Ovary (tissue), 9 donors: ENCODE data around the gene TBXAS1. TPM values are rescaled to one million over a fixed set of nuclear protein-coding genes. Genes with fewer than 3 reads are reported as not detected.

ENCODE experiments used
- DNase-seq, 5 donors: peaks; one replicate each; pipeline ENCODE4 v3.0.0-alpha.2; 2019 to 2020
- H3K27ac ChIP-seq, 2 donors: fragments of 200-600 bp; one replicate each; pipeline versions ENCODE4 v1.5.1 to v1.8.0; 2019 to 2022
- H3K27me3 ChIP-seq: fragments of 200-600 bp; one replicate; pipeline ENCODE4 v1.8.0; 2022
- H3K36me3 ChIP-seq: fragments of 200-600 bp; sonication (generic); one replicate; pipeline ENCODE4 v1.5.1; 2019
- H3K4me1 ChIP-seq: one replicate; pipeline ENCODE4 v1.8.1; 2013; ENCODE audit warnings: mild to moderate bottlenecking, moderate library complexity; ENCODE audit not compliant: insufficient read depth
- H3K4me3 ChIP-seq: fragments of 200-600 bp; sonication (generic); one replicate; pipeline ENCODE4 v1.5.1; 2017
- H3K9me3 ChIP-seq, 2 donors: fragments of 200-600 bp in 1 of 2; sonication (generic) in 1 of 2; one replicate each; pipeline versions ENCODE4 v1.5.1 to v1.8.1; 2013 to 2019; ENCODE audit warnings: mild to moderate bottlenecking in 1 of 2, moderate library complexity in 1 of 2
- CTCF ChIP-seq, 3 donors: fragments of 450-650 bp in 2 of 3; fragments of 200-600 bp in 1 of 3; IDR thresholded peaks; one replicate each; pipeline versions ENCODE4 v1.5.1 to v1.8.0; 2016 to 2022; ENCODE audit warnings: antibody characterized with exemption in 3 of 3, mild to moderate bottlenecking in 1 of 3
- EP300 ChIP-seq: sonication (generic); formaldehyde crosslinking; IDR thresholded peaks from one replicate; pipeline ENCODE4 v1.6.1; 2017; ENCODE audit warnings: antibody characterized with exemption
- POLR2A ChIP-seq: fragments of 450-650 bp; IDR thresholded peaks from one replicate; pipeline ENCODE4 v1.6.1; 2017; ENCODE audit warnings: antibody characterized with exemption, mild to moderate bottlenecking, moderate library complexity
- WGBS, 3 donors: extraction: QIAGEN DNeasy Blood & Tissue Kit in 1 of 3; methylation state at CpG; one replicate each; pipeline versions ENCODE4 v1.1.5 to v1.1.7; 2013 to 2017; 5-methylcytosine and 5-hydroxymethylcytosine counted together
- intact Hi-C, 4 donors: fragments of 100-400 bp; cut with DNase I; formaldehyde crosslinking; loops; one replicate each; pipeline versions ENCODE4 v1.11.0 to v1.15.1; 2022 to 2023
- polyA plus RNA-seq, 2 donors: library from polyadenylated mRNA; stranded (reverse); fragments of 200-250 nt in 1 of 2; fragments of 350-450 nt in 1 of 2; fragmentation: Illumina TruSeq in 1 of 2; extraction: RNeasy Lipid Tissue Mini Kit (QIAGEN cat#74804) in 1 of 2; gene quantifications; one replicate each; pipeline ENCODE4 v1.2.3, GENCODE V29; 2013 to 2014
- total RNA-seq, 7 donors: library from RNA; depleted of rRNA in 2 of 7; stranded (reverse); fragments of >200 nt in 2 of 7; fragmentation: NEBNext Ultra II Directional in 3 of 7; extraction: Animal tissue kit (Norgen Biotek cat#: 25700) in 3 of 7; gene quantifications; one replicate each; pipeline versions ENCODE4 v1.1.0 to v1.2.4, GENCODE V29; 2016 to 2023
- donor health status: DM: no; HTN: no; CAD: no; lungs with moderate emphysema.
- donor health status: DM: no; HTN: no; CAD: no.
- donor health status: Bipolar disorder and iron deficiency.
- donor health status: DM: yes; HTN: yes; CAD: no.
- donor health status: DM: no; HTN: no; CAD: no.
- donor health status: DM: yes; HTN: yes; CAD: no.

Gene TBXAS1
- total and polyA plus RNA-seq, 9 donors, result 3.1 to 16.8 (median 9.0) TPM

GRCh38 chr7:139821349-139822105 lies 7.5 kb upstream of the TBXAS1 start:
- DNase-seq, result no peak
- H3K27ac ChIP-seq, result no peak overlapping the region
- no peak overlapping the region for H3K4me3 ChIP-seq
- no peaks in the 10 kb centered on the region for H3K27me3 ChIP-seq
- H3K36me3 ChIP-seq, result no peaks in the 10 kb centered on the region
- intact Hi-C loops, result no loop called here
- no peaks in the 10 kb centered on the region for H3K9me3 ChIP-seq
- TF ChIP-seq CTCF (IDR thresholded peaks at IDR 0.05), result no peak
- TF ChIP-seq EP300, result no peak
- no peak for TF ChIP-seq POLR2A
- peaks cover 2% of the 10 kb centered on the region for H3K4me1 ChIP-seq
- 74 to 85% (median 76%) methylated on average over 14 of the region's 14 CpGs for WGBS, 3 donors

GRCh38 chr7:139822855-139823254 lies 6.2 kb upstream of the TBXAS1 start:
- no peak for TF ChIP-seq CTCF (IDR thresholded peaks at IDR 0.05)
- TF ChIP-seq EP300, result no peak
- Histone ChIP-seq H3K36me3 (no peaks in the 10 kb centered on the region), H3K4me1 (peaks cover 2% of the 10 kb centered on the region), H3K27ac (no peak overlapping the region), H3K4me3 (no peak overlapping the region), H3K27me3 (no peaks in the 10 kb centered on the region), H3K9me3 (no peaks in the 10 kb centered on the region)
- WGBS, 3 donors, result 97 to 98% (median 98%) methylated on average over 9 of the region's 9 CpGs
- intact Hi-C loops, result no loop called here
- DNase-seq, result no peak

GRCh38 chr7:139823959-139824521 lies 5.0 kb upstream of the TBXAS1 start:
- TF ChIP-seq CTCF (IDR thresholded peaks at IDR 0.05) (no peak), POLR2A (no peak), EP300 (no peak)
- H3K27me3 ChIP-seq, result no peaks in the 10 kb centered on the region
- no peak overlapping the region for H3K27ac ChIP-seq
- intact Hi-C loops, result no loop called here
- peak; percentile 20 to 64 (median 35) for DNase-seq
- WGBS, 3 donors, result 8 to 15% (median 8%) methylated on average over 8 of the region's 8 CpGs
- no peaks in the 10 kb centered on the region for H3K9me3 ChIP-seq
- peaks cover 2% of the 10 kb centered on the region for H3K4me1 ChIP-seq
- H3K4me3 ChIP-seq, result no peak overlapping the region
- H3K36me3 ChIP-seq, result no peaks in the 10 kb centered on the region

GRCh38 chr7:139825666-139826290 lies 3.3 kb upstream of the TBXAS1 start:
- no peaks in the 10 kb centered on the region for H3K9me3 ChIP-seq
- H3K27ac ChIP-seq, result no peak overlapping the region
- DNase-seq, result no peak
- H3K4me1 ChIP-seq, result peaks cover 5% of the 10 kb centered on the region
- WGBS, 3 donors, result 46 to 58% (median 51%) methylated on average over 9 of the region's 9 CpGs
- intact Hi-C loops, result no loop called here
- H3K27me3 ChIP-seq, result no peaks in the 10 kb centered on the region
- no peak overlapping the region for H3K4me3 ChIP-seq
- TF ChIP-seq EP300 (no peak), CTCF (IDR thresholded peaks at IDR 0.05) (no peak), POLR2A (no peak)
- no peaks in the 10 kb centered on the region for H3K36me3 ChIP-seq
